ENCODE measurements around the gene MEGF9. TPM values are rescaled to one million over a fixed set of nuclear protein-coding genes. Genes with fewer than 3 reads are reported as not detected.

MEGF9 gene
- total and polyA plus RNA-seq, 2 experiments from 2014 or later = 10.3 to 27.4 TPM

GRCh38 chr9:120702075-120702474 is 12.2 kb downstream of the MEGF9 start:
- Histone ChIP-seq H3K79me2 (peaks cover 72% of the 10 kb centered on the region), H3K36me3 (replicated peaks; ENCODE audit: insufficient read depth, low read depth) (no peaks in the 10 kb centered on the region), H2AFZ (no peak overlapping the region), H4K20me1 (ENCODE audit: insufficient read depth, poor library complexity, severe bottlenecking) (no peaks in the 10 kb centered on the region), H3K4me3 (no peak overlapping the region), H3K4me1 (ENCODE audit: insufficient read depth) (no peaks in the 10 kb centered on the region), H3K4me2 (no peak overlapping the region), H3K27me3 (no peaks in the 10 kb centered on the region), H3K9me2 (replicated peaks; ENCODE audit: insufficient read depth) (no peaks in the 10 kb centered on the region), H3K27ac (no peak overlapping the region), H3K9me3 (ENCODE audit: low read depth) (no peaks in the 10 kb centered on the region)
- WGBS (ENCODE audit: low lambda C conversion rate, missing lambda C conversion rate) = 93% methylated on average over 1 of the region's 1 CpG
- DNase-seq (ENCODE audit: low spot score) = no peak
- no peak for TF ChIP-seq EZH2phosphoT487 (IDR thresholded peaks at IDR 0.05; ENCODE audit: low read depth, severe bottlenecking, unreplicated experiment)
- TF ChIP-seq CTCF (IDR thresholded peaks at IDR 0.05; ENCODE audit: poor library complexity) = no peak
- TF ChIP-seq EZH2 (IDR thresholded peaks at IDR 0.05; ENCODE audit: borderline replicate concordance) = no peak

- Histone ChIP-seq H3K27ac (no peak overlapping the region), H3K79me2 (peaks cover 64% of the 10 kb centered on the region), H3K9me3 (ENCODE audit: low read depth) (no peaks in the 10 kb centered on the region), H3K4me3 (no peak overlapping the region), H3K4me2 (no peak overlapping the region), H3K4me1 (ENCODE audit: insufficient read depth) (no peaks in the 10 kb centered on the region), H3K27me3 (no peaks in the 10 kb centered on the region), H2AFZ (no peak overlapping the region), H3K36me3 (replicated peaks; ENCODE audit: insufficient read depth, low read depth) (no peaks in the 10 kb centered on the region), H4K20me1 (ENCODE audit: insufficient read depth, poor library complexity, severe bottlenecking) (no peaks in the 10 kb centered on the region), H3K9me2 (replicated peaks; ENCODE audit: insufficient read depth) (no peaks in the 10 kb centered on the region)
- no peak for TF ChIP-seq EZH2phosphoT487 (IDR thresholded peaks at IDR 0.05; ENCODE audit: low read depth, severe bottlenecking, unreplicated experiment)
- no peak for TF ChIP-seq CTCF (IDR thresholded peaks at IDR 0.05; ENCODE audit: poor library complexity)
- TF ChIP-seq EZH2 (IDR thresholded peaks at IDR 0.05; ENCODE audit: borderline replicate concordance) = no peak
- 79% methylated on average over 1 of the region's 1 CpG for WGBS (ENCODE audit: low lambda C conversion rate, missing lambda C conversion rate)
- no peak for DNase-seq (ENCODE audit: low spot score)
These were observed 13.0 kb downstream of the MEGF9 start for GRCh38 chr9:120701248-120701647.

GRCh38 chr9:120698766-120699165 is 15.5 kb downstream of the MEGF9 start:
- Histone ChIP-seq H3K36me3 (replicated peaks; ENCODE audit: insufficient read depth, low read depth) (no peaks in the 10 kb centered on the region), H3K4me2 (no peak overlapping the region), H3K79me2 (peaks cover 53% of the 10 kb centered on the region), H4K20me1 (ENCODE audit: insufficient read depth, poor library complexity, severe bottlenecking) (no peaks in the 10 kb centered on the region), H3K9me3 (ENCODE audit: low read depth) (no peaks in the 10 kb centered on the region), H3K4me1 (ENCODE audit: insufficient read depth) (peaks cover 6% of the 10 kb centered on the region), H3K9me2 (replicated peaks; ENCODE audit: insufficient read depth) (no peaks in the 10 kb centered on the region), H3K27me3 (no peaks in the 10 kb centered on the region), H3K27ac (no peak overlapping the region), H3K4me3 (no peak overlapping the region), H2AFZ (no peak overlapping the region)
- TF ChIP-seq CTCF (IDR thresholded peaks at IDR 0.05; ENCODE audit: poor library complexity) = no peak
- no peak for TF ChIP-seq EZH2 (IDR thresholded peaks at IDR 0.05; ENCODE audit: borderline replicate concordance)
- no peak for TF ChIP-seq EZH2phosphoT487 (IDR thresholded peaks at IDR 0.05; ENCODE audit: low read depth, severe bottlenecking, unreplicated experiment)
- no peak for DNase-seq (ENCODE audit: low spot score)
- WGBS (ENCODE audit: low lambda C conversion rate, missing lambda C conversion rate) = 71% methylated on average over 2 of the region's 2 CpGs

GRCh38 chr9:120697448-120697847 is 16.8 kb downstream of the MEGF9 start:
- DNase-seq (ENCODE audit: low spot score) = no peak

More at GRCh38 chr9:120697448-120697847, 16.8 kb downstream of the MEGF9 start:
- 93% methylated on average over 2 of the region's 2 CpGs for WGBS (ENCODE audit: low lambda C conversion rate, missing lambda C conversion rate)
- Histone ChIP-seq H3K9me3 (ENCODE audit: low read depth) (no peaks in the 10 kb centered on the region), H3K79me2 (peaks cover 48% of the 10 kb centered on the region), H3K4me3 (no peak overlapping the region), H3K27me3 (no peaks in the 10 kb centered on the region), H3K27ac (no peak overlapping the region), H3K36me3 (replicated peaks; ENCODE audit: insufficient read depth, low read depth) (no peaks in the 10 kb centered on the region), H3K9me2 (replicated peaks; ENCODE audit: insufficient read depth) (no peaks in the 10 kb centered on the region), H4K20me1 (ENCODE audit: insufficient read depth, poor library complexity, severe bottlenecking) (no peaks in the 10 kb centered on the region), H3K4me1 (ENCODE audit: insufficient read depth) (peaks cover 19% of the 10 kb centered on the region), H2AFZ (no peak overlapping the region), H3K4me2 (no peak overlapping the region)
- TF ChIP-seq EZH2phosphoT487 (IDR thresholded peaks at IDR 0.05; ENCODE audit: low read depth, severe bottlenecking, unreplicated experiment) = no peak
- no peak for TF ChIP-seq EZH2 (IDR thresholded peaks at IDR 0.05; ENCODE audit: borderline replicate concordance)
- no peak for TF ChIP-seq CTCF (IDR thresholded peaks at IDR 0.05; ENCODE audit: poor library complexity)
